Suprapubic skin (tissue), 4 donors: ENCODE measurements around the gene STAT6. TPM values are rescaled to one million over a fixed set of nuclear protein-coding genes. Genes with fewer than 3 reads are reported as not detected.
"Not testable (repeated sequence)": the region's sequence is repeated elsewhere in the genome, so short reads cannot be mapped to it uniquely, and the experiment has no call there.

Experiments
- DNase-seq, 2 donors: peaks; one replicate each; pipeline ENCODE4 v3.0.0-alpha.2; 2019; ENCODE audit warnings: low spot score in 2 of 2
- H3K27ac ChIP-seq: fragments of 200-600 bp; sonication (generic); one replicate; pipeline ENCODE4 v1.5.1; 2019
- H3K27me3 ChIP-seq: fragments of 200-600 bp; sonication (generic); one replicate; pipeline ENCODE4 v1.5.1; 2019
- H3K36me3 ChIP-seq: fragments of 200-600 bp; sonication (generic); one replicate; pipeline ENCODE4 v1.5.1; 2019
- H3K4me1 ChIP-seq: fragments of 200-600 bp; sonication (generic); one replicate; pipeline ENCODE4 v1.5.1; 2019
- H3K4me3 ChIP-seq: fragments of 200-600 bp; sonication (generic); one replicate; pipeline ENCODE4 v1.5.1; 2019; ENCODE audit warnings: mild to moderate bottlenecking
- H3K9me3 ChIP-seq: fragments of 200-600 bp; sonication (generic); one replicate; pipeline ENCODE4 v1.5.1; 2019
- EP300 ChIP-seq: sonication (generic); formaldehyde crosslinking; IDR thresholded peaks from one replicate; pipeline ENCODE4 v1.6.1; 2017; ENCODE audit warnings: antibody characterized with exemption
- POLR2A ChIP-seq, 2 donors: fragments of 450-650 bp; IDR thresholded peaks; one replicate each; pipeline ENCODE4 v1.6.1; 2017; ENCODE audit warnings: antibody characterized with exemption in 2 of 2, mild to moderate bottlenecking in 2 of 2, moderate library complexity in 2 of 2
- POLR2AphosphoS5 ChIP-seq, 3 donors: sonication (generic); formaldehyde crosslinking; IDR thresholded peaks; one replicate each; pipeline ENCODE4 v1.6.1; 2017; ENCODE audit warnings: antibody characterized with exemption in 3 of 3
- whole genome bisulfite sequencing: methylation state at CpG from one replicate; pipeline ENCODE4 v1.1.5; 2018; 5-methylcytosine and 5-hydroxymethylcytosine counted together
- total RNA-seq, 4 donors: library from RNA; depleted of rRNA; stranded (reverse); fragments of >200 nt; gene quantifications; one replicate each; pipeline ENCODE4 v1.1.0, GENCODE V29; 2016
- TF ChIP-seq, protein P1 (sequence below), 2 donors: fragments of 200-600 bp in 1 of 2; fragments of 450-650 bp in 1 of 2; sonication (generic) in 1 of 2; IDR thresholded peaks; one replicate each; pipeline ENCODE4 v1.5.1; 2016 to 2019; ENCODE audit warnings: antibody characterized with exemption in 2 of 2, mild to moderate bottlenecking in 1 of 2, moderate library complexity in 1 of 2

Gene STAT6
- total RNA-seq, 4 donors from 2014 or later, result 140 to 348 (median 183) TPM

DNA sequence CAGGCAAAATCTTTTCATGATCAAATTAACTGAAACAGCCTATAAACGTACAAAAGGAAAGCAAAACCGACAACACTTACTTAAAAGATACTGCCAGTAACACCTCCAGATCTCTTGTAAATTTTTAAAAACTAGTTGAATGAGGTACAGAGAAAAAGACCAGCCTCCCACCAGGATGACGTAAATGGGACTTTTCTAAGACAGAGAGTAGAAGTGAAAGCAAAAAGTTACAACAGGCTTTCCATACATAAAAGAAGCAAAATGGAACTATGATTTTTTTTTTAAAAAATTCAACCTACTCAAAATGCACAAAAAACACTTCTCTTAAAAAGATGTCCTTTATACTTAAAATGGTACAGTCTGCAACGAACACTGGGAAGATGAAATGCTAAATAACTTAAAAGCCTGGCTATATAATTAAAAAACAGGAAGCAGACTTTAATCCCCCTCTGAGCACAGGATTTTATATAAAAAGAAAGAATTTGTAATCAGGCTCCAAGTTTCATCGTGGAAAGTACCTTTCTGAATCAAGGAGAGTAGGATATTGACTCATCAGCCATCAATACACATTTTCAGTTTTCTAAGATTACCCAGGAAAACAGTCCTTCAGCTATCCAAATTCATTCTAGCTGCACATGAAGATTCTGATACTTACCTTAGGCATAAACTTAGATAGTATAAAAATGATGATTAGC, 47.0 kb downstream of the STAT6 start:
- no peaks in the 10 kb centered on the region for H3K27me3 ChIP-seq
- WGBS, result 66% methylated on average over 5 of the region's 5 CpGs
- no peak overlapping the region for H3K27ac ChIP-seq
- no peaks in the 10 kb centered on the region for H3K9me3 ChIP-seq
- H3K36me3 ChIP-seq, result peaks cover 16% of the 10 kb centered on the region
- no peak overlapping the region for H3K4me3 ChIP-seq
- H3K4me1 ChIP-seq, result peaks cover 3% of the 10 kb centered on the region
- TF ChIP-seq, protein P1, sequence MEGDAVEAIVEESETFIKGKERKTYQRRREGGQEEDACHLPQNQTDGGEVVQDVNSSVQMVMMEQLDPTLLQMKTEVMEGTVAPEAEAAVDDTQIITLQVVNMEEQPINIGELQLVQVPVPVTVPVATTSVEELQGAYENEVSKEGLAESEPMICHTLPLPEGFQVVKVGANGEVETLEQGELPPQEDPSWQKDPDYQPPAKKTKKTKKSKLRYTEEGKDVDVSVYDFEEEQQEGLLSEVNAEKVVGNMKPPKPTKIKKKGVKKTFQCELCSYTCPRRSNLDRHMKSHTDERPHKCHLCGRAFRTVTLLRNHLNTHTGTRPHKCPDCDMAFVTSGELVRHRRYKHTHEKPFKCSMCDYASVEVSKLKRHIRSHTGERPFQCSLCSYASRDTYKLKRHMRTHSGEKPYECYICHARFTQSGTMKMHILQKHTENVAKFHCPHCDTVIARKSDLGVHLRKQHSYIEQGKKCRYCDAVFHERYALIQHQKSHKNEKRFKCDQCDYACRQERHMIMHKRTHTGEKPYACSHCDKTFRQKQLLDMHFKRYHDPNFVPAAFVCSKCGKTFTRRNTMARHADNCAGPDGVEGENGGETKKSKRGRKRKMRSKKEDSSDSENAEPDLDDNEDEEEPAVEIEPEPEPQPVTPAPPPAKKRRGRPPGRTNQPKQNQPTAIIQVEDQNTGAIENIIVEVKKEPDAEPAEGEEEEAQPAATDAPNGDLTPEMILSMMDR (IDR thresholded peaks at IDR 0.05), result no peak
- no peak for TF ChIP-seq POLR2A (IDR thresholded peaks at IDR 0.05)
- TF ChIP-seq EP300, result no peak
- TF ChIP-seq POLR2AphosphoS5 (IDR thresholded peaks at IDR 0.05), result no peak
- no peak for DNase-seq

DNA sequence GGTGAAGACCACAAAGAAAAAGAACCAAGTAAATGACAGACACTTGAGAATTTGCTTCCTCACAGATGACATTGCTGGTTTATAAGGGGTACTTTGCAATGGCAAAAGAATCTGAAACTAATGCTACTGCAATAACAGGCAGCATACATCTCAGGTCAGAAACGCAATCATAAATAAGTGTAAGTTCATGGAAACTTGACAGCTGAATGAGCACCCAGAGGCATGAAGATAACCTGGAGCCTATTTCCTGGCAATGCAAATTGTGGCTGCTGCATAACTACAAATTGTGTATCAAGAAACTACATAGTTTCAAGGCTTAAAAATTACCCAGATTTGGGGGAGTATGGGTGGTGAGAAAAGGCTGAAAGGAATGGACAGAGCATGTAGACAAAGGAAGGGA, 52.7 kb downstream of the STAT6 start:
- DNase-seq, result no peak
- TF ChIP-seq POLR2AphosphoS5 (IDR thresholded peaks at IDR 0.05) (no peak), POLR2A (IDR thresholded peaks at IDR 0.05) (no peak), EP300 (no peak)
- TF ChIP-seq, protein P1 (IDR thresholded peaks at IDR 0.05), result no peak
- no peaks in the 10 kb centered on the region for H3K4me1 ChIP-seq
- no peaks in the 10 kb centered on the region for H3K9me3 ChIP-seq
- peaks cover 37% of the 10 kb centered on the region for H3K36me3 ChIP-seq
- 96% methylated on average over 1 of the region's 1 CpG for whole genome bisulfite sequencing
- no peaks in the 10 kb centered on the region for H3K27me3 ChIP-seq
- no peak overlapping the region for H3K4me3 ChIP-seq
- no peak overlapping the region for H3K27ac ChIP-seq

DNA sequence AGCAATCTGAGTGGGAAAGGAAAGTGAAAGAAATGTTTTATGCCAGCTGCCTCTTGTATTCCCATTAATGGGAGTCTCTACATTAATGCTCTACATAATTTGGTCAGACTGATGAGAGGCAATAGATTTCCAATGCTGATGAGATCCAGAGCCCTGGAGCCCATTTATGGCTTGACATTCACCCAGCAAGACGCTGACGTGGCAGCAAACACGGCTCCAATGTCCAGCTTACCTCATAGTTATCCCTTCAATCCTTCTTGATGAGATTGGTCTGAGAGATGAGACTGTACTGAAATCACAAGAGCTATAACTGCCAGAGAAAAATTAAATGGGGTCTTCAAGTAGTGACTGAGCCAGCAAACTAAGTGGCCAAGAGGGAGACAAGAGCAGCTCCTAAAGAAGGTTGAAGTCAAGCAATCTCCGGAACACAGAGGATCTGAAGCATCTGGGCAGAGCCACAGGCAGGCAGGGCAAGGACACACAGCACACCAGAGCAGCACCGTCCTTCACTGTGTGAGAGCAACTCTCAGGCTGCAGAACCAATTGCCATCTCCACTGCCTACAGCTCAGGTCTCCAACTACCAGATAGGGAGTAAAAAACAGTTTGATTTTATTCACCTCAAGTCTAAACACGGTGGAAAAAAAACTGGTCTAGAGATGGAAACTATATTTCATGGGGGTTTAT, 54.0 kb downstream of the STAT6 start:
- no peak for DNase-seq
- TF ChIP-seq POLR2AphosphoS5 (IDR thresholded peaks at IDR 0.05), result no peak
- TF ChIP-seq EP300, result no peak
- TF ChIP-seq POLR2A (IDR thresholded peaks at IDR 0.05), result no peak
- TF ChIP-seq, protein P1 (IDR thresholded peaks at IDR 0.05), result no peak
- H3K4me1 ChIP-seq, result no peaks in the 10 kb centered on the region
- H3K4me3 ChIP-seq, result no peak overlapping the region
- H3K27ac ChIP-seq, result no peak overlapping the region
- H3K27me3 ChIP-seq, result no peaks in the 10 kb centered on the region
- WGBS, result 81% methylated on average over 6 of the region's 6 CpGs
- no peaks in the 10 kb centered on the region for H3K9me3 ChIP-seq
- peaks cover 37% of the 10 kb centered on the region for H3K36me3 ChIP-seq

DNA sequence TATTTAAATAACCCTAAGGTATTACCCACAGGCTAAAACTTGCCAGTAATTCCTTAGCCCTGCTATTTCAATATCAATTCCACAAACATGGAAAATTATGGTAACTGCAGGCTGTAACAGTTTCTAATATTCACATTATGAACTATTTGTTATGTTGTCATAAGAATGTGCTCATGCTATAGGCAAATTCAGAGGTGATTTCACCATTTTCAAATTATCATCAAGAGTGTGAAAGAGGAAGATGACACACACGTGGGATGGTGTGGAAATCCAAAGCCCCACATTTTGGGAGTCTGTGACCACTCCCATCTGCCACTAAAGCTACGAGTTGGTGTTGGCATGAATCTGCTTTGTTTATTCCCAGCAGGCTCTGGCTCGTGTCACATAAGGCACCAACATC, 55.3 kb downstream of the STAT6 start:
- no peaks in the 10 kb centered on the region for H3K27me3 ChIP-seq
- no peaks in the 10 kb centered on the region for H3K4me1 ChIP-seq
- H3K4me3 ChIP-seq, result no peak overlapping the region
- TF ChIP-seq EP300 (no peak), POLR2AphosphoS5 (IDR thresholded peaks at IDR 0.05) (no peak), POLR2A (IDR thresholded peaks at IDR 0.05) (no peak)
- TF ChIP-seq, protein P1 (IDR thresholded peaks at IDR 0.05), result no peak
- no peak for DNase-seq
- peaks cover 37% of the 10 kb centered on the region for H3K36me3 ChIP-seq
- H3K9me3 ChIP-seq, result no peaks in the 10 kb centered on the region
- 20% methylated on average over 3 of the region's 3 CpGs for WGBS
- H3K27ac ChIP-seq, result no peak overlapping the region

DNA sequence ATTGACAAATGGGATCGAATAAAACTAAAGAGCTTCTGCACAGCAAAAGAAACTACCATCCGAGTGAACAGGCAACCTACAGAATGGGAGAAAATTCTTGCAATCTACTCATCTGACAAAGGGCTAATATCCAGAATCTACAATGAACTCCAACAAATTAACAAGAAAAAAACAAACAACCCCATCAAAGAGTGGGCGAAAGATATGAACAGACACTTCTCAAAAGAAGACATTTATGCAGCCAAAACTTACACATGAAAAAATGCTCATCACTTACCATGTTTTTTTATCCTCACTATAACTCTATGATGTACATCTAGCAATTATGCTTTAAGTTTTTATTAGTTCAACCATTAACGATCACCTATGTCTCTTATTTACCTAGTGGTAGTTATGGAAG, 57.3 kb downstream of the STAT6 start:
- WGBS, result 96% methylated on average over 4 of the region's 4 CpGs
- not testable (repeated sequence) for H3K27me3 ChIP-seq, H3K4me1 ChIP-seq, DNase-seq, H3K4me3 ChIP-seq, H3K27ac ChIP-seq, H3K9me3 ChIP-seq
- H3K36me3 ChIP-seq, result peaks cover 23% of the 10 kb centered on the region

DNA sequence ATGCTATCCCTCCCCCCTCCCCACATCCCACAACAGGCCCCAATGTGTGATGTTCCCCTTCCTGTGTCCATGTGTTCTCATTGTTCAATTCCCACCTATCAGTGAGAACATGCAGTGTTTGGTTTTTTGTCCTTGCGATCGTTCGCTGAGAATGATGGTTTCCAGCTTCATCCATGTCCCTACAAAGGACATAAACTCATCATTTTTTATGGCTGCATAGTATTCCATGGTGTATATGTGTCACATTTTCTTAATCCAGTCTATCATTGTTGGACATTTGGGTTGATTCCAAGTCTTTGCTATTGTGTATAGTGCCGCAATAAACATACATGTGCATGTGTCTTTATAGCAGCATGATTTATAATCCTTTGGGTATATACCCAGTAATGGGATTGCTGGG, 58.0 kb downstream of the STAT6 start:
- H3K27me3 ChIP-seq, H3K27ac ChIP-seq, H3K9me3 ChIP-seq, H3K4me3 ChIP-seq, DNase-seq, H3K4me1 ChIP-seq: not testable (repeated sequence)
- WGBS, result 98% methylated on average over 4 of the region's 4 CpGs
- H3K36me3 ChIP-seq, result peaks cover 15% of the 10 kb centered on the region
